Measurements from ENCODE around the gene GRAMD1A.

DNA sequence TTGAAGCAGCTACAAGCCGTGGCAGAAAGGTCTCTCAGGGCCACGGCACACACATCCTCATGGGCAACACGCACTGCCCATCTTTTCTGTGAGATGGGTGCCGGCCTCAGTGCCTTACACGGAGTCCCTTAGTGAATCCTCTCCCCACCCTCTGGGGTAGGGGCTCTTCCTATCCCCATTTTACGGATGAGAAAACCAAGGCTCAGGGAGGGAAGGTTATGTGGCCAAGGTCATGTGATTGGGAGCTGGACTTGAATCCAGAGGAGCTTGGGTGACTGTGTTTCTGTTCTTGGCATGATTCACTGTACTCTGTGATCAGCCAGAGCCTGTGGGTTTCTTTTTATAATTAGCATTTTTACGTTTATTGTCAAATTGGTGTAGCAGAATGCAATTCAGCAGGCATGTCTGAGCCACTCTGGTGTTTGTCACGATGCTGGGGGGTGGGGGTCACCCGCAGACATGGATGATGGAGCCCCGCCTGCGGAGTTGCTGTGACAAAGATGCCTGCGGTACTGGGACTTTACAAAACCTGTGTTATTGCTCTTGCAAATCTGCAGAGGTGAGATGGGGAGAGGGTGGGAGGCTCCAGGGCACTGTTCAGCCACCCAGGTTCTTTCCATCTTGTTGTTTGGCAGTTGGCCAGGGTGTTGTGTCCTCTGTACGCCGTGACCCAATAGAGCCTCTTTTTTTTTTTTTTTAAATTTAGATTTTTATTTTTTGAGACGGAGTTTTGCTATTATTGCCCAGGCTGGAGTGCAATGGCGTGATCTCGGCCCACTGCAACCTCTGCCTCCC, 34.7 kb downstream of the GRAMD1A start:
- TF ChIP-seq, protein P1, sequence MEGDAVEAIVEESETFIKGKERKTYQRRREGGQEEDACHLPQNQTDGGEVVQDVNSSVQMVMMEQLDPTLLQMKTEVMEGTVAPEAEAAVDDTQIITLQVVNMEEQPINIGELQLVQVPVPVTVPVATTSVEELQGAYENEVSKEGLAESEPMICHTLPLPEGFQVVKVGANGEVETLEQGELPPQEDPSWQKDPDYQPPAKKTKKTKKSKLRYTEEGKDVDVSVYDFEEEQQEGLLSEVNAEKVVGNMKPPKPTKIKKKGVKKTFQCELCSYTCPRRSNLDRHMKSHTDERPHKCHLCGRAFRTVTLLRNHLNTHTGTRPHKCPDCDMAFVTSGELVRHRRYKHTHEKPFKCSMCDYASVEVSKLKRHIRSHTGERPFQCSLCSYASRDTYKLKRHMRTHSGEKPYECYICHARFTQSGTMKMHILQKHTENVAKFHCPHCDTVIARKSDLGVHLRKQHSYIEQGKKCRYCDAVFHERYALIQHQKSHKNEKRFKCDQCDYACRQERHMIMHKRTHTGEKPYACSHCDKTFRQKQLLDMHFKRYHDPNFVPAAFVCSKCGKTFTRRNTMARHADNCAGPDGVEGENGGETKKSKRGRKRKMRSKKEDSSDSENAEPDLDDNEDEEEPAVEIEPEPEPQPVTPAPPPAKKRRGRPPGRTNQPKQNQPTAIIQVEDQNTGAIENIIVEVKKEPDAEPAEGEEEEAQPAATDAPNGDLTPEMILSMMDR (conservative IDR thresholded peaks at IDR 0.05; ENCODE audit: low read length), result no peak
- no peak for TF ChIP-seq EZH2phosphoT487 (IDR thresholded peaks at IDR 0.05; ENCODE audit: borderline replicate concordance, low read depth, low read length)
